ENCODE results near the gene DTX1.
"Not testable (repeated sequence)": the region's sequence is repeated elsewhere in the genome, so short reads cannot be mapped to it uniquely, and the experiment has no call there.

Gene DTX1

GRCh38 chr12:113115455-113116126 lies 59.1 kb downstream of the DTX1 start:
- no peak for DNase-seq

GRCh38 chr12:113116875-113117274 lies 60.3 kb downstream of the DTX1 start:
- DNase-seq, result no peak

GRCh38 chr12:113117684-113118083 lies 61.2 kb downstream of the DTX1 start:
- not testable (repeated sequence) for DNase-seq

- DNase-seq, result no peak
Observed at GRCh38 chr12:113118142-113118541, 61.6 kb downstream of the DTX1 start.

GRCh38 chr12:113119980-113120669 lies 63.6 kb downstream of the DTX1 start:
- no peak for DNase-seq

- no peak for DNase-seq
Observed at GRCh38 chr12:113120670-113121370, 64.3 kb downstream of the DTX1 start.

GRCh38 chr12:113127791-113128199 lies 71.3 kb downstream of the DTX1 start:
- DNase-seq, result no peak

- no peak for DNase-seq
Observed at GRCh38 chr12:113128802-113129663, 72.5 kb downstream of the DTX1 start.

- DNase-seq, result no peak
Observed at GRCh38 chr12:113129664-113130456, 73.3 kb downstream of the DTX1 start.

GRCh38 chr12:113130457-113131135 lies 74.1 kb downstream of the DTX1 start:
- no peak for DNase-seq

- no peak for DNase-seq
Observed at GRCh38 chr12:113131556-113131955, 75.0 kb downstream of the DTX1 start.

GRCh38 chr12:113133036-113133435 lies 76.5 kb downstream of the DTX1 start:
- DNase-seq, result no peak

- no peak for DNase-seq
Observed at GRCh38 chr12:113133666-113134065, 77.1 kb downstream of the DTX1 start.

- no peak for DNase-seq
Observed at GRCh38 chr12:113134071-113134470, 77.5 kb downstream of the DTX1 start.

- no peak for DNase-seq
Observed at GRCh38 chr12:113134521-113134951, 78.0 kb downstream of the DTX1 start.

GRCh38 chr12:113135178-113136127 lies 78.9 kb downstream of the DTX1 start, which contains the start of gene RASAL1:
RASAL1 (minus strand) TSS chr12:113135761; CDS start chr12:113135462, 299 bp downstream.
- peak; percentile 57 for DNase-seq

GRCh38 chr12:113136128-113136989 lies 79.8 kb downstream of the DTX1 start:
- no peak for DNase-seq

- DNase-seq, result no peak
Observed at GRCh38 chr12:113136990-113137511, 80.5 kb downstream of the DTX1 start.

Measured in GDM1 (cell line).